ENCODE results near the gene GYS2. TPM values are rescaled to one million over a fixed set of nuclear protein-coding genes. Genes with fewer than 3 reads are reported as not detected.
A peak's percentile ranks its signal among the peaks of the same experiment; 100 is the strongest.

Gene GYS2
- total and polyA plus RNA-seq, 4 experiments from 2014 or later: 0.11 to 0.32 TPM; not detected in 2

- Histone ChIP-seq H3K27ac (ENCODE audit: low read depth, low read length) (no peak overlapping the region), H3K36me3 (ENCODE audit: insufficient read depth, low read length) (peaks cover 17% of the 10 kb centered on the region), H3K9me3 (ENCODE audit: control insufficient read depth in 1 of 2, low read length in 2 of 2) (no peaks in the 10 kb centered on the region), H3K27me3 (ENCODE audit: insufficient read depth, low read length) (no peaks in the 10 kb centered on the region), H3K4me3 (ENCODE audit: low read length in 2 of 2) (no peak overlapping the region), H3K4me1 (ENCODE audit: insufficient read depth, low read length) (no peaks in the 10 kb centered on the region)
- no peak for DNase-seq
- Mint-ChIP-seq H3K27ac (peak overlapping the region in 6 of 7 donors; percentile 3 to 83 (median 57)), H3K36me3 (peaks cover 56 to 66% of the 10 kb centered on the region in 2 donors), H3K4me3 (no peak overlapping the region), H3K9me3 (peaks cover 0 to 11% (median under 1%) of the 10 kb centered on the region in 8 donors), H3K4me1 (peaks cover 5 to 16% (median 11%) of the 10 kb centered on the region in 4 donors), H3K27me3 (no peaks in the 10 kb centered on the region)
- intact Hi-C loops (cut with micrococcal nuclease): loop anchor here (2.0 kb wide), 1 partner anchor 17 kb away; no protein-coding TSS in a partner anchor
- POLR2A ChIA-PET (ENCODE audit: partially characterized antibody): interaction anchor here (1.0 to 15.3 kb wide), 3 partner anchors 16 to 30 kb away, joined by 3 to 200 read pairs (median 4); partner anchors contain the start of gene LDHB
- CTCF ChIA-PET (ENCODE audit: partially characterized antibody): interaction anchor here (0.6 to 1.7 kb wide), 7 partner anchors 11 to 387 kb away, joined by 3 to 6 read pairs (median 3); no protein-coding TSS in a partner anchor
These were observed 26.7 kb upstream of the GYS2 start for GRCh38 chr12:21631367-21631766.

GRCh38 chr12:21627924-21628323, 23.3 kb upstream of the GYS2 start:
- Mint-ChIP-seq H3K4me1 (peaks cover 4 to 12% (median 10%) of the 10 kb centered on the region in 4 donors), H3K27ac (no peak overlapping the region), H3K27me3 (no peaks in the 10 kb centered on the region), H3K36me3 (peaks cover 38 to 54% of the 10 kb centered on the region in 2 donors), H3K9me3 (peaks cover 0 to 30% (median 12%) of the 10 kb centered on the region in 8 donors), H3K4me3 (no peak overlapping the region)
- no peak for DNase-seq
- Histone ChIP-seq H3K9me3 (ENCODE audit: control insufficient read depth in 1 of 2, low read length in 2 of 2) (no peaks in the 10 kb centered on the region), H3K36me3 (ENCODE audit: insufficient read depth, low read length) (no peaks in the 10 kb centered on the region), H3K4me3 (ENCODE audit: low read length in 2 of 2) (no peak overlapping the region), H3K27me3 (ENCODE audit: insufficient read depth, low read length) (no peaks in the 10 kb centered on the region), H3K27ac (ENCODE audit: low read depth, low read length) (no peak overlapping the region), H3K4me1 (ENCODE audit: insufficient read depth, low read length) (no peaks in the 10 kb centered on the region)
- intact Hi-C loops (cut with micrococcal nuclease): no loop called here
- ChIA-PET POLR2A (ENCODE audit: partially characterized antibody) (interaction anchor here (1.4 kb wide), 1 partner anchor 27 kb away, joined by 4 read pairs; no protein-coding TSS in a partner anchor), CTCF (ENCODE audit: partially characterized antibody) (interaction anchor here (0.9 to 1.1 kb wide), 2 partner anchors 56 to 70 kb away, joined by 3 to 4 read pairs; no protein-coding TSS in a partner anchor)

GRCh38 chr12:21618566-21618965, 13.9 kb upstream of the GYS2 start:
- H3K36me3 Mint-ChIP-seq: peaks cover 13 to 20% of the 10 kb centered on the region in 2 donors
- peaks cover 39 to 58% (median 46%) of the 10 kb centered on the region in 4 donors for H3K4me1 Mint-ChIP-seq
- H3K27me3 Mint-ChIP-seq: no peaks in the 10 kb centered on the region
- ChIA-PET POLR2A (ENCODE audit: partially characterized antibody) (interaction anchor here (1.1 to 1.7 kb wide), 2 partner anchors 15 to 39 kb away, joined by 3 to 15 read pairs; partner anchors contain the start of gene LDHB), CTCF (ENCODE audit: partially characterized antibody) (interaction anchor here (1.0 to 1.6 kb wide), 4 partner anchors 13 to 62 kb away, joined by 3 to 5 read pairs (median 3); no protein-coding TSS in a partner anchor)
- H3K9me3 Mint-ChIP-seq: peaks cover 0 to 15% (median 7%) of the 10 kb centered on the region in 8 donors
- peak overlapping the region; percentile 9 to 89 (median 80) for H3K27ac Mint-ChIP-seq
- Histone ChIP-seq H3K4me3 (ENCODE audit: low read length in 2 of 2) (no peak overlapping the region), H3K27me3 (ENCODE audit: insufficient read depth, low read length) (no peaks in the 10 kb centered on the region), H3K36me3 (ENCODE audit: insufficient read depth, low read length) (no peaks in the 10 kb centered on the region), H3K4me1 (ENCODE audit: insufficient read depth, low read length) (peaks cover 46% of the 10 kb centered on the region), H3K9me3 (ENCODE audit: control insufficient read depth in 1 of 2, low read length in 2 of 2) (no peaks in the 10 kb centered on the region), H3K27ac (ENCODE audit: low read depth, low read length) (no peak overlapping the region)
- intact Hi-C loops (cut with micrococcal nuclease): no loop called here
- DNase-seq: no peak
- peak overlapping the region in 3 of 8 donors; percentile 6 to 55 (median 25) for H3K4me3 Mint-ChIP-seq

GRCh38 chr12:21617030-21617429, 12.4 kb upstream of the GYS2 start:
- Histone ChIP-seq H3K4me3 (ENCODE audit: low read length in 2 of 2) (no peak overlapping the region), H3K4me1 (ENCODE audit: insufficient read depth, low read length) (peaks cover 58% of the 10 kb centered on the region), H3K9me3 (ENCODE audit: control insufficient read depth in 1 of 2, low read length in 2 of 2) (no peaks in the 10 kb centered on the region), H3K27ac (ENCODE audit: low read depth, low read length) (no peak overlapping the region), H3K27me3 (ENCODE audit: insufficient read depth, low read length) (no peaks in the 10 kb centered on the region), H3K36me3 (ENCODE audit: insufficient read depth, low read length) (no peaks in the 10 kb centered on the region)
- Mint-ChIP-seq H3K4me1 (peaks cover 46 to 74% (median 57%) of the 10 kb centered on the region in 4 donors), H3K36me3 (peaks cover 14 to 18% of the 10 kb centered on the region in 2 donors), H3K9me3 (peaks cover 0 to 12% (median 6%) of the 10 kb centered on the region in 8 donors), H3K4me3 (peak overlapping the region in 7 of 8 donors; percentile 26 to 48 (median 37)), H3K27me3 (no peaks in the 10 kb centered on the region), H3K27ac (peak overlapping the region; percentile 65 to 92 (median 87))
- ChIA-PET CTCF (ENCODE audit: partially characterized antibody) (no interaction called here), POLR2A (ENCODE audit: partially characterized antibody) (interaction anchor here (1.9 kb wide), 1 partner anchor 40 kb away, joined by 27 read pairs; the partner anchor contains the start of gene LDHB)
- no peak for DNase-seq
- intact Hi-C loops (cut with micrococcal nuclease): no loop called here

- H3K36me3 ChIP-seq (ENCODE audit: insufficient read depth, low read length): no peaks in the 10 kb centered on the region
- peaks cover 58% of the 10 kb centered on the region for H3K4me1 ChIP-seq (ENCODE audit: insufficient read depth, low read length)
- peak overlapping the region in 1 of 2 donors; percentile 18 for H3K4me3 ChIP-seq (ENCODE audit: low read length in 2 of 2)
- Mint-ChIP-seq H3K27me3 (no peaks in the 10 kb centered on the region), H3K27ac (peak overlapping the region; percentile 79 to 96 (median 89)), H3K36me3 (peaks cover 12 to 18% of the 10 kb centered on the region in 2 donors), H3K9me3 (peaks cover 0 to 12% (median 3%) of the 10 kb centered on the region in 8 donors), H3K4me3 (peak overlapping the region; percentile 29 to 79 (median 56)), H3K4me1 (peaks cover 45 to 74% (median 56%) of the 10 kb centered on the region in 4 donors)
- H3K9me3 ChIP-seq (ENCODE audit: control insufficient read depth in 1 of 2, low read length in 2 of 2): no peaks in the 10 kb centered on the region
- intact Hi-C loops (cut with micrococcal nuclease): loop anchor here (2.0 kb wide), 1 partner anchor 15 kb away; no protein-coding TSS in a partner anchor
- ChIA-PET POLR2A (ENCODE audit: partially characterized antibody) (interaction anchor here (0.6 to 1.9 kb wide), 12 partner anchors 10 to 177 kb away, joined by 3 to 27 read pairs (median 4); partner anchors contain the start of genes GOLT1B, LDHB, PYROXD1 and RECQL), CTCF (ENCODE audit: partially characterized antibody) (interaction anchor here (1.0 to 1.5 kb wide), 4 partner anchors 61 to 67 kb away, joined by 3 to 11 read pairs (median 4); no protein-coding TSS in a partner anchor)
- no peaks in the 10 kb centered on the region for H3K27me3 ChIP-seq (ENCODE audit: insufficient read depth, low read length)
- peak overlapping the region; percentile 27 for H3K27ac ChIP-seq (ENCODE audit: low read depth, low read length)
- DNase-seq: peak in 3 of 5 donors; percentile 3 to 50 (median 17)
These were observed 10.8 kb upstream of the GYS2 start for GRCh38 chr12:21615431-21615830.

GRCh38 chr12:21614506-21614905, 9.9 kb upstream of the GYS2 start:
- CTCF ChIA-PET (ENCODE audit: partially characterized antibody): interaction anchor here (7.2 kb wide), 1 partner anchor 65 kb away, joined by 200 read pairs; no protein-coding TSS in a partner anchor
- peak in 4 of 5 donors; percentile 28 to 49 (median 40) for DNase-seq
- Mint-ChIP-seq H3K27me3 (no peaks in the 10 kb centered on the region), H3K27ac (peak overlapping the region; percentile 79 to 96 (median 89)), H3K4me1 (peaks cover 43 to 68% (median 55%) of the 10 kb centered on the region in 4 donors), H3K9me3 (peaks cover 0 to 12% (median 3%) of the 10 kb centered on the region in 8 donors), H3K4me3 (peak overlapping the region; percentile 29 to 79 (median 72)), H3K36me3 (peaks cover 12 to 18% of the 10 kb centered on the region in 2 donors)
- H3K4me3 ChIP-seq (ENCODE audit: low read length in 2 of 2): peak overlapping the region in 1 of 2 donors; percentile 18
- POLR2A ChIA-PET (ENCODE audit: partially characterized antibody): interaction anchor here (1.2 to 2.1 kb wide), 5 partner anchors 19 to 65 kb away, joined by 3 to 21 read pairs (median 8); partner anchors contain the start of gene LDHB
- peaks cover 58% of the 10 kb centered on the region for H3K4me1 ChIP-seq (ENCODE audit: insufficient read depth, low read length)
- intact Hi-C loops (cut with micrococcal nuclease): loop anchor here (1.0 to 5.0 kb wide), 3 partner anchors 16 to 112 kb away; partner anchors contain the start of genes GOLT1B, LDHB and RECQL
- no peaks in the 10 kb centered on the region for H3K27me3 ChIP-seq (ENCODE audit: insufficient read depth, low read length)
- no peaks in the 10 kb centered on the region for H3K9me3 ChIP-seq (ENCODE audit: control insufficient read depth in 1 of 2, low read length in 2 of 2)
- peak overlapping the region; percentile 27 for H3K27ac ChIP-seq (ENCODE audit: low read depth, low read length)
- no peaks in the 10 kb centered on the region for H3K36me3 ChIP-seq (ENCODE audit: insufficient read depth, low read length)
